HG03064 (cell line): ENCODE measurements around the gene PPP2R2B.

Source experiments
- ATAC-seq: cut with Tn5 transposase; IDR thresholded peaks from one replicate; pipeline ENCODE4 v1.9.1; 2021; ENCODE audit warnings: low read depth; ENCODE audit not compliant: unreplicated experiment

Gene PPP2R2B

GRCh38 chr5:146789712-146790653 is 88.6 kb downstream of the PPP2R2B start:
- ATAC-seq, result no peak

- no peak for ATAC-seq
Observed at GRCh38 chr5:146788898-146789297, 89.7 kb downstream of the PPP2R2B start.

- ATAC-seq, result no peak
Observed at GRCh38 chr5:146785065-146785464, 93.5 kb downstream of the PPP2R2B start.

DNA sequence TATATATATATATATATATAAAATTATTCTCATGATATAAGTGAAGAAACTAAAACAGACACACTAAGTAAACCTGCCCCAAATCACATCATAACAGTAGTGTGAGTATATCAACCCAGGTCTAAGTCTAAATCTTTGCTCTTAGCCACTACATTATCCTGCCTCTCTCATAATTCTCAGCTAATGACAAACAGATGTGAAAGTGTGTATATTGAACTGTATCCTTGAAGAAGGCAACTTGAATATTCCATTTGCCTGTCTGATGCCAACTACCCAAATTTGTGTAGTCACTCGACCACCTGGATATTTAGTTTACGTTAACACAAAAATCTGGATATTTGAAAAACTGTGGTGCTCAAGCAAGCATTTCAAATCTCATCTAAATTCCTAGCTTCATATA is 97.4 kb downstream of the PPP2R2B start:
- ATAC-seq, result no peak

- no peak for ATAC-seq
Observed at GRCh38 chr5:146779211-146779869, 99.2 kb downstream of the PPP2R2B start.

DNA sequence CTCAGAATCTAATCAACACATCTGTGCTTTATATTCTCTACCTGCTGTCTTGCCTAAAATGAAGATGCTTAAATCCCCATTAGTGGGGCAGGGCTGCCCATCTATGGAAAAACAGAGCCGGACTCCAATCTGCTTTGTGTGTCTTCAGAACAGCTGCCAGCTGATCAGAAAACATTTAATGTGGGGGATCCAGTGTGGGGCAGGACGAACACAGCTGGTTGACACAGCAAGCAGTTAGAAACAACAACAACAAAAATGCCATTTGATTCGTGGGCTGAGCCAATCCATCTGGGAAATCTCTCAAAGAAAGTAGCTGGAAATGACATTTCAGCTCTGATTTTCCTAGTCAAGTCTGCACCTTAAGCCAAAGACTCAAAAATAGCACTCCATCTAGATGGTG is 99.8 kb downstream of the PPP2R2B start:
- ATAC-seq, result no peak

GRCh38 chr5:146778261-146778660 is 100.3 kb downstream of the PPP2R2B start:
- ATAC-seq, result no peak

DNA sequence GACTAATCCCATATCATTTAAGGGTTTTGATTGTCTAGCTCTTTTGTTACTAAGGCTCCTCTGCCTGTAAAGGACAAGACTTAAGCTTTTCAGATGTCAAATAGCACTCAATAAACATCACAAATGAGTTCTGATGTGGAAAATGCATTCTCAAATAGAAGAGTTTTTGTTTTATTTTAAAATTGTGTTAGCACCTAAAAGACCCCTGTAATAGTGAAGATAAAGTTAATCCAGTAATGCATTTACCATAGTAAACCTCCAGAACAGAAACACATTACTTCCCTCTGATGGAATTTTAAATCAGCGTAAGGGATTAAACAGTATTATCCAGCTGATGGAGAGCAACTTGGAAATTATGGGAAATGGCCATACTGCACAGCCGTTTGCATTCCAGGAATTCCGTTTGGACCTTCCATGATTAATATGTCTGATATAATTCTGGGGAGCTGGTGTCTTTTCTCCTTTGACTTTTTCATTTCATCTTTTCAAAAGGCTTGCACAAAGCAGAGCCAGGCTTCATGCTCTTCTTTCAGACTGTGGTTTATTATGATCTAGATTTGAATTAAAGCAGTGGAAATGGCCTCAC is 105.6 kb downstream of the PPP2R2B start:
- ATAC-seq, result no peak

- ATAC-seq, result no peak
Observed at GRCh38 chr5:146770980-146771379, 107.6 kb downstream of the PPP2R2B start.

GRCh38 chr5:146770546-146770945 is 108.0 kb downstream of the PPP2R2B start:
- ATAC-seq, result no peak

DNA sequence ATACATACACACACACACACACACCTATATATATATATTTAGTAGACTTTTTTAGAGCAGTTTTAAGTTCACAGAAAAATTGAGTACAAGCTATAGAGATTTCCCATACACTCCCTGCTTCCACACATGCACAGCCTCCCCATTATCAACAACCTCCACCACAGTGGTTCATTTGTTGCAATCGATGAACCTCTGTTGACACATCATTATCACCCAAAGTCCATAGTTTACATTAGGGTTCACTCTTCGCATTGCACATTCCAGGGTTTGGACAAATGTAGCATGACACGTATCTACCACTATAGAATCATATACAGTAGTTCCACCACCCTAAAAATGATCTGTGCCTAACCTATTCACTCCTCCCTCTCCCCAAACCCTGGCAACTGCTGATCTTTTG is 111.0 kb downstream of the PPP2R2B start:
- no peak for ATAC-seq

DNA sequence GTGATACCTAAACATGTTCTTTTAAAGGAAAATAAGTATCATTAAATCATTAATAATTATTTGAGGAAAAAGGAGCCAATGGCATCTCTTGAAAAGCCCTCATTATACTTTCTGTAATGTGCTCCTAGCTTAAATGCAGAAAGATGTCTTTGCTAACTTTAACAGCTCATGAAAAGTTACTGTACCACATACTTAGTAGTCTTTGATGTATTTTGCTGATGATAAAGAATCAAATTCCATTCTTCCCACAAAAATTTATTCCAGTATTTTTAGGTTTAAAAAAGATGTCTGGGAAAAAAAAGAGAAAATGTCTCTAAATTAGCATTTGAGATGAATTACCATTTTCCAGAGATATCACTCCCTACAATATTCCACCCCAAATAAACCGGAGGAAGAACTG is 112.5 kb downstream of the PPP2R2B start:
- ATAC-seq, result no peak

DNA sequence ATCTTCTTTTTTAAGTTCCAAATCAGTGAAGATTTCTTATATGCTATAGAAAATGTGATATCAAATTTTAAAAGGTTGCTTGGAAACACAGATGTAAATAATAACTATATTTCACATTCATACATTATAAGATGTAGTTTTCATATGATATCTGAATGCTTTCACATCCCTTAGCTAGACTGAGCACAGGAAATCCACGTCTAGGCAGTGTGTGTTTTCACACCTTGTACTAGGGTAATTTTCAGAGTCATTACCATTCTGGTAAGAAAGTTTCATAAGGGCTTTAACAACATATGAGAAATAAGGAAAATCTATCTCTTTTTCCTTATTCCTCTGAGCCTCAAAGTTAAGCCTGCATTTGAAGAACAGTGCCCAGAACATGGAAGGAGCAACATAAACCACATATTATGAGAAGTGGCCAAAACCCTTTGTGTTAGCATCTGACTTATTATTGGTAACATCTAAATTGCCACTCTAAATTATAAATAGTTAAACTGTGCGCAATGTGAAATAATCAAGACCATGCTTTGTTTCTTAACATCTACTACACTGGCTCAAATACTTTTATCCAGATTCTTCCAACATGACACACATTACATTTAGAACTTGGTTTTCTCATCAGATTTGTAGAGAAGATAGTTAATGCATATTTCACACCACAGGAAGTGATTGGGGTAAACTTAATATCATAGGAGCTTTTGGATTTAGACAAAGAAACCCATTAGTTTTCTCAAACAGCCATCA is 113.3 kb downstream of the PPP2R2B start:
- ATAC-seq, result no peak

GRCh38 chr5:146762830-146763229 is 115.7 kb downstream of the PPP2R2B start:
- ATAC-seq, result no peak

GRCh38 chr5:146761811-146762210 is 116.7 kb downstream of the PPP2R2B start:
- ATAC-seq, result no peak

GRCh38 chr5:146758938-146759337 is 119.6 kb downstream of the PPP2R2B start:
- ATAC-seq, result no peak

DNA sequence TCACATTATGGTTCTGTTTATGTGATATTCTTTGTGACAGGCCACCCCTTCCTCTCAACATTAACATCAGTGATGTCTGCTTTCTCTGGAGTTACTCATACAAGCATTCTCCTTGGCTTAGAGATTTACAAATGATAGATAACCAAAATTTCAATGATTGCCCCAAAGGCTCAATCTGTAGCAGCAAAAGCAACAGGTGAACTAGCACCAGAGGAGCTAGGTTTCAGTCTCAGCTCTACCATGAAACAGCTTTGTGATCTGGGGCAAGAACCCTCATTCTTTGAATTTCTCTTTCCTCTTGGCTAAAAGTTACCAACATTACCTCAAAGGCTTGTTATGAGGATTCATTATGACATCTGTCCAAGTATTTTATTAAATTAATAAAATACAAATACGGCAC is 120.5 kb downstream of the PPP2R2B start:
- no peak for ATAC-seq

DNA sequence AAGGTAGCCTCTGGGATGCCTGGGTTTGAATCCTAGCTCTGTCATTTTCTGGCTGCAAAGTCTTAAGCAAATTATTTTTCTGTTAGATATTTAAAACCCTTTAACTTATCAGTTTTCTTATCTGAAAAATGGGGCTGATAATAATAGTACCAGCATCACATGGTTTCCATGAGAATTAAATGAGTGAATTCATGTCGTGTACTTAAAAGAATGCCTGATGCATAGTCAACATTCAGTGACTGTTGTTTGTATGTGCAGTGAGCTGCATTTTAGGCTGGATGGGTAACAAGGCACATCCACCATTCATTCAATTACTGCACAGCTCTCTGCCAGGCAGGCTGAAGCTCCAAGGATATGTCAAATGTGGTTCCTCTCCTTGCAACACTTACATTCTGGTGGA is 122.0 kb downstream of the PPP2R2B start:
- no peak for ATAC-seq

DNA sequence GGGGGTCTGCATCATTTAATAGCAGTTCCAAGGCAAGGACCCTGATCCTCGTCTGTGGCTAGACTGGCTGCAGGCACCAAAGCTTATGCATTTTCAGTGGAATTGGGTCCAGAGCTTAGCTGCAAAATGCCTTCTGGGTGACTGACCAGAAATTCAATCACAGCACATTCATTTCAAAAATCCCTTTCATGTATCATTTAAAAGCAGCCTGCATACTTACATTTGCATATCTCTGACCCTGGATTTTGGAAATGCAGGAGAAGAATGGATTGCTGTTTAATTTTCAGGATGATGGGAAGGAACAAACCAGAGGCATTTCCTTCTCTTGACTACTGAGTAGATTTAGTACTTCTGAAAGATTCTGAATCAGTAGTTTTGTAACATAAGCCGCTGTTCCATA is 122.8 kb downstream of the PPP2R2B start:
- ATAC-seq, result no peak

DNA sequence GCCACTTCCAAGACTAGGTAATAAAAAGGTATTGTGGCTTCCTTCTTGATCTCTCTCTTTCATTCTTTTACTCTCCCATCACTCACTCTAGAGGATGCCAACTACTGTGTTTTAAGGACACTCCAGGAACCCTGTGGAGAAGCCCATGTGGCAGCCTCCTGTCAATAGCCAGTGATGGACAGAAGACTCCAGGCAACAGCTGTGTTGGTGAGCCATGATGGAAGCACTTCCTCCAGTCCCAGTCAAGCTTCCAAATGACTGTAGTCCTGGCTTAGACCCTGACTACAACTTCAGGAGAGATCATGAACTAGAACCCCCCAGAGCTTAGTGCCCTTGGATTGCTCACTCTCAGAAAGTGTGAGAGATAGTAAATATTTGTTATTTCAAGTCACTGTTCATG is 123.9 kb downstream of the PPP2R2B start:
- ATAC-seq, result no peak

DNA sequence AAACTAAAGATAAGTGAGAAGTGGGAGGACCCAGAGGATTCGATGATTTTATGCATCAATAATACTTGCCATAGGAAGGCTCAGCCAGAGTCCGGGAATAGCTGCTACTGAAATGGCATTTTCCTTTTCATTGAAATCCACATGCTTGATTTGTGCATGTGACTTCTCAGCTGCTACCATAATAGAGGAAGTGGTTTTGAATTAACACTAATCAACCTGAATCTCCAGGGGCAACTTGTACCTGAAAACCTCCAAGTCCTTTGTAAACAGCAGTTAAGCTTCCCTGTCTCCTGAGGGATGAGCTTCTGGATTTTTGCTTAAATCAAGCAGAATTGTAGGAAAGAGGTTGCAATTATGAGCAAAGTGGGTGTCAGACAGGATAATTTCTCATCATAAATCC is 124.9 kb downstream of the PPP2R2B start:
- no peak for ATAC-seq
